ENCODE results near the gene ZMAT3. TPM values are rescaled to one million over a fixed set of nuclear protein-coding genes. Genes with fewer than 3 reads are reported as not detected.
A peak's percentile ranks its signal among the peaks of the same experiment; 100 is the strongest.

Gene ZMAT3
- total and polyA plus RNA-seq, 2 of the 8 experiments (the other 6 are each of a cell fraction or from before 2014, with no cell fraction given), result 5.0 to 9.2 TPM

DNA sequence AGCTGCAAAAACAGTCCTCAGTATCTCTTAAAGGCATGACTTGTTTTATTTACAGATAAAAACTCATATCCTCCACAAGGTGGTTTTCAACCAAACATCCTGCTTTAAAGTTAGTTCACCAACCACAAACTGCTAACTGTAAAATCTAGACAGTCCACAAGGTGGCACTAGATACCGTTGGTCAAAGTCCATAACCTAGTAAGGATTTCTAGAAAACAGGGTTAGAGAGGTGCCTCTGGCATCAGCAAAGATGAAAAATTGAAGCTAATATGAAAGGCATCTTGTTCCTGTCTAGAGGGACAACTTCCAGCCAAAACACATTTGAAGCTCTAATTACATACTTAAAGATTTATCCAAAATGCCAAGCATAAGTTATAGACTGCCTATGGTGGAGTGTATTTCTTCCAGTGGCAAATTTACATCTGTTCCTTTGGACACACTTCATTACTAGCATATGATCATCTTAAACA, 56.0 kb downstream of the ZMAT3 start:
- Histone ChIP-seq H3K4me3 (ENCODE audit: extremely low read depth in 1 of 4, insufficient read depth in 2 of 4, low read depth in 3 of 4, low read length in 4 of 4) (no peak overlapping the region), H3K79me2 (ENCODE audit: control insufficient read depth in 1 of 2, insufficient read depth in 2 of 2, low read length in 2 of 2) (no peaks in the 10 kb centered on the region), H3K14ac (ENCODE audit: insufficient read length) (no peak overlapping the region), H2AK5ac (ENCODE audit: low read depth, low read length) (no peak overlapping the region), H3K79me1 (ENCODE audit: low read depth, low read length) (no peaks in the 10 kb centered on the region), H3K27me3 (replicated peaks in 1 of 4; ENCODE audit: control insufficient read depth in 3 of 4, extremely low read depth in 1 of 4, insufficient read depth in 3 of 4, low read length in 3 of 4) (no peaks in the 10 kb centered on the region), H3K9me3 (ENCODE audit: insufficient read depth in 2 of 2, low read depth in 1 of 2, low read length in 1 of 2) (peaks cover 10 to 14% of the 10 kb centered on the region in 2 experiments; a peak in 3 of 4 replicates), H2BK5ac (ENCODE audit: low read depth, low read length) (no peak overlapping the region), H3K56ac (replicated peaks; ENCODE audit: insufficient read length, low read depth, low read length) (no peak overlapping the region), H2BK15ac (ENCODE audit: low read length) (no peak overlapping the region), H3K23me2 (ENCODE audit: low read depth, low read length) (no peaks in the 10 kb centered on the region), H3K18ac (ENCODE audit: extremely low read depth, low read length) (no peak overlapping the region), H4K20me1 (replicated peaks in 1 of 2; ENCODE audit: control insufficient read depth in 1 of 2, insufficient read depth in 2 of 2, low read length in 2 of 2) (no peaks in the 10 kb centered on the region), H2BK12ac (ENCODE audit: low read depth, low read length) (no peak overlapping the region), H2BK120ac (replicated peaks; ENCODE audit: low read depth, low read length) (no peak overlapping the region), H3K27ac (ENCODE audit: low read depth, low read length) (no peak overlapping the region), H2AFZ (ENCODE audit: low read length) (no peak overlapping the region), H4K8ac (ENCODE audit: extremely low read depth, insufficient read depth, low read length) (no peak overlapping the region), H3K4me1 (replicated peaks in 1 of 4; ENCODE audit: control insufficient read depth in 3 of 4, insufficient read depth in 4 of 4, low read length in 3 of 4) (no peaks in the 10 kb centered on the region), H3K36me3 (ENCODE audit: control insufficient read depth in 2 of 4, insufficient read depth in 4 of 4, low read length in 3 of 4) (no peaks in the 10 kb centered on the region; a peak in 1 of 8 replicates), H3K4me2 (ENCODE audit: insufficient read depth in 1 of 2, low read depth in 2 of 2, low read length in 2 of 2) (no peak overlapping the region), H4K5ac (ENCODE audit: insufficient read length, low read depth, low read length) (no peak overlapping the region), H3K9ac (replicated peaks in 1 of 4; ENCODE audit: extremely low read depth in 1 of 4, low read depth in 3 of 4, low read length in 3 of 4) (no peak overlapping the region), H2BK20ac (ENCODE audit: low read length) (no peak overlapping the region), H3K4ac (replicated peaks; ENCODE audit: insufficient read length, low read depth, low read length) (no peak overlapping the region), H4K91ac (replicated peaks; ENCODE audit: insufficient read length, low read length) (no peak overlapping the region), H3K23ac (ENCODE audit: insufficient read length) (no peak overlapping the region)
- DNase-seq (ENCODE audit: low read depth in 1 of 2, low spot score in 2 of 2) (peak; percentile 23 to 55), FAIRE-seq (peak; percentile 96)
- ChIA-PET POLR2A (ENCODE audit: partially characterized antibody) (no interaction called here), CTCF (ENCODE audit: partially characterized antibody) (interaction anchor here (0.6 to 2.8 kb wide), 29 partner anchors 9 to 581 kb away, joined by 3 to 27 read pairs (median 3); no protein-coding TSS in a partner anchor)
- WGBS, 2 experiments (ENCODE audit: extremely low coverage in 1 of 2, insufficient coverage in 1 of 2, insufficient read length in 1 of 2, insufficient replicate concordance in 2 of 2, low coverage in 1 of 2, low lambda C conversion rate in 2 of 2, missing lambda C conversion rate in 1 of 2), result 0% methylated on average over 1 of the region's 1 CpG; no CpG with 5 or more reads in 1 of the 2 experiments
- TF ChIP-seq KDM1A (IDR thresholded peaks at IDR 0.05; ENCODE audit: borderline replicate concordance, low read length) (no peak), ATF3 (IDR thresholded peaks at IDR 0.05; ENCODE audit: insufficient read depth, low read depth, low read length) (no peak), CTCF (IDR thresholded peaks at IDR 0.05; ENCODE audit: control extremely low read depth in 1 of 3, insufficient read depth in 1 of 3, low read depth in 1 of 3, low read length in 3 of 3) (peak in 2 of 3 experiments; percentile 77 to 90; a peak in 3 of 4 replicates), HDAC2 (IDR thresholded peaks at IDR 0.05; ENCODE audit: borderline replicate concordance in 1 of 2, low read depth in 2 of 2, low read length in 2 of 2) (no peak), RAD21 (IDR thresholded peaks at IDR 0.05 in 1 of 2, conservative IDR thresholded peaks at IDR 0.05 in 1 of 2; ENCODE audit: low read depth in 2 of 2, low read length in 2 of 2) (peak; percentile 92 to 93), SAP30 (IDR thresholded peaks at IDR 0.05; ENCODE audit: insufficient read depth, insufficient replicate concordance, low read length) (no peak), ASH2L (IDR thresholded peaks at IDR 0.05; ENCODE audit: low read length) (no peak), POLR2A (IDR thresholded peaks at IDR 0.05; ENCODE audit: control extremely low read depth in 1 of 2, low read depth in 2 of 2, low read length in 2 of 2) (no peak), TBP (IDR thresholded peaks at IDR 0.05; ENCODE audit: low read depth, low read length) (no peak), RFX5 (IDR thresholded peaks at IDR 0.05; ENCODE audit: borderline replicate concordance, low read depth, low read length) (no peak)
